Measurements from ENCODE around the gene FAR2. TPM values are rescaled to one million over a fixed set of nuclear protein-coding genes. Genes with fewer than 3 reads are reported as not detected.

Gene FAR2
- total RNA-seq, 2 donors from 2014 or later, result 42.5 to 96.7 TPM

DNA sequence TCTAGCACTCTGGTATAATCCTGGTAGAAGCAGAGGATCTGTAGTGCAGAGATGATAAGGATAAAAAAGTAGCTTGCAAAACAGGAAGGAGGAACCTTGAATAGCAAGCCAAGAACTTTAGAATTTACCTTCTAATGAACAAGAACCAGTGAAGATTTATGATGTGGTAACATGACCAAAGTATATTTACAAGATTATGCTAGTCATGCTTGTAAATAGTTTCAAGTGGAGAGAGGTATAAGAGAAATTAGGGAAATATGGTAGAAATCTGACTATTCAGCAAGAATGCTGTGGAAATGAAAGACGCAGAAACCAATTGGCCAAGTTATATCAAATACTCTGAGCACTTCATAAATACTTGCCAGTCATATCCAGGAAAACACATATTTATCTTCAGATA lies 184.1 kb downstream of the FAR2 start:
- Histone ChIP-seq H3K27me3 (ENCODE audit: control insufficient read depth, insufficient read depth, low read length, poor library complexity, severe bottlenecking) (no peaks in the 10 kb centered on the region), H3K9ac (ENCODE audit: extremely low read depth, low read length, poor library complexity, severe bottlenecking) (no peak overlapping the region), H3K27ac (ENCODE audit: low read depth, low read length) (no peak overlapping the region), H3K36me3 (ENCODE audit: control insufficient read depth, insufficient read depth, low read length) (no peaks in the 10 kb centered on the region), H3K4me3 (ENCODE audit: low read length) (no peak overlapping the region), H3K9me3 (ENCODE audit: control insufficient read depth, low read length) (no peaks in the 10 kb centered on the region), H3K4me1 (ENCODE audit: control insufficient read depth, insufficient read depth, low read length) (no peaks in the 10 kb centered on the region)
- no peak for DNase-seq
- WGBS, 2 experiments (ENCODE audit: insufficient coverage in 1 of 2, insufficient read length in 1 of 2), result 0% methylated on average over 1 of the region's 1 CpG
- Mint-ChIP-seq H3K4me1 (no peaks in the 10 kb centered on the region), H3K27me3 (ENCODE audit: insufficient read depth) (no peaks in the 10 kb centered on the region), H3K4me3 (no peak overlapping the region), H3K9me3 (no peaks in the 10 kb centered on the region), H3K27ac (no peak overlapping the region), H3K36me3 (ENCODE audit: low read depth) (peaks cover 36% of the 10 kb centered on the region)
- TF ChIP-seq, protein P1, sequence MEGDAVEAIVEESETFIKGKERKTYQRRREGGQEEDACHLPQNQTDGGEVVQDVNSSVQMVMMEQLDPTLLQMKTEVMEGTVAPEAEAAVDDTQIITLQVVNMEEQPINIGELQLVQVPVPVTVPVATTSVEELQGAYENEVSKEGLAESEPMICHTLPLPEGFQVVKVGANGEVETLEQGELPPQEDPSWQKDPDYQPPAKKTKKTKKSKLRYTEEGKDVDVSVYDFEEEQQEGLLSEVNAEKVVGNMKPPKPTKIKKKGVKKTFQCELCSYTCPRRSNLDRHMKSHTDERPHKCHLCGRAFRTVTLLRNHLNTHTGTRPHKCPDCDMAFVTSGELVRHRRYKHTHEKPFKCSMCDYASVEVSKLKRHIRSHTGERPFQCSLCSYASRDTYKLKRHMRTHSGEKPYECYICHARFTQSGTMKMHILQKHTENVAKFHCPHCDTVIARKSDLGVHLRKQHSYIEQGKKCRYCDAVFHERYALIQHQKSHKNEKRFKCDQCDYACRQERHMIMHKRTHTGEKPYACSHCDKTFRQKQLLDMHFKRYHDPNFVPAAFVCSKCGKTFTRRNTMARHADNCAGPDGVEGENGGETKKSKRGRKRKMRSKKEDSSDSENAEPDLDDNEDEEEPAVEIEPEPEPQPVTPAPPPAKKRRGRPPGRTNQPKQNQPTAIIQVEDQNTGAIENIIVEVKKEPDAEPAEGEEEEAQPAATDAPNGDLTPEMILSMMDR (conservative IDR thresholded peaks at IDR 0.05), result no peak

DNA sequence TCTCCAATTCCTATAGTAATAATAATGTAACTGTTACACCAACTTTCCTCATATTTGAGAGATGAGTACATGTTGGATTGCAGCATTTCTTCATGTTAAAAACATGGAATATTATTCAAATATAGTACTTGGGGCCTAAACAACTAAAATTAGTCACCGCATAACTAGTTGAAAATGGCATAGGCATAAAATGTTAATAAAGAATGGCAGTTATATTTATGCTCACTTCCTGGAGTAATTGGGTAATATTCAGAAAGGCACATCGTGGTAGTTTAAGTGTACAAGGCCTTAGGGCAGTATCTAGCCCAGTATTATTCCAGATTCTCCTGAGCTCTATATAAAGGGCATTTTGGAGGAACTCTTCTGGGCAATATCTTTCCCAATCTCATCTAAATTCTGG lies 185.9 kb downstream of the FAR2 start:
- Histone ChIP-seq H3K4me1 (ENCODE audit: control insufficient read depth, insufficient read depth, low read length) (no peaks in the 10 kb centered on the region), H3K36me3 (ENCODE audit: control insufficient read depth, insufficient read depth, low read length) (peaks cover 15% of the 10 kb centered on the region), H3K27ac (ENCODE audit: low read depth, low read length) (no peak overlapping the region), H3K9ac (ENCODE audit: extremely low read depth, low read length, poor library complexity, severe bottlenecking) (no peak overlapping the region), H3K27me3 (ENCODE audit: control insufficient read depth, insufficient read depth, low read length, poor library complexity, severe bottlenecking) (no peaks in the 10 kb centered on the region), H3K9me3 (ENCODE audit: control insufficient read depth, low read length) (no peaks in the 10 kb centered on the region), H3K4me3 (ENCODE audit: low read length) (no peak overlapping the region)
- no peak overlapping the region for H3K4me3 Mint-ChIP-seq
- WGBS, 2 experiments (ENCODE audit: insufficient coverage in 1 of 2, insufficient read length in 1 of 2), result 92% methylated on average over 2 of the region's 2 CpGs; no CpG with 5 or more reads in 1 of the 2 experiments
- no peaks in the 10 kb centered on the region for H3K27me3 Mint-ChIP-seq (ENCODE audit: insufficient read depth)
- no peaks in the 10 kb centered on the region for H3K9me3 Mint-ChIP-seq
- no peak overlapping the region for H3K27ac Mint-ChIP-seq
- TF ChIP-seq, protein P1 (conservative IDR thresholded peaks at IDR 0.05), result no peak
- H3K4me1 Mint-ChIP-seq, result no peaks in the 10 kb centered on the region
- DNase-seq, result no peak
- H3K36me3 Mint-ChIP-seq (ENCODE audit: low read depth), result peaks cover 31% of the 10 kb centered on the region

DNA sequence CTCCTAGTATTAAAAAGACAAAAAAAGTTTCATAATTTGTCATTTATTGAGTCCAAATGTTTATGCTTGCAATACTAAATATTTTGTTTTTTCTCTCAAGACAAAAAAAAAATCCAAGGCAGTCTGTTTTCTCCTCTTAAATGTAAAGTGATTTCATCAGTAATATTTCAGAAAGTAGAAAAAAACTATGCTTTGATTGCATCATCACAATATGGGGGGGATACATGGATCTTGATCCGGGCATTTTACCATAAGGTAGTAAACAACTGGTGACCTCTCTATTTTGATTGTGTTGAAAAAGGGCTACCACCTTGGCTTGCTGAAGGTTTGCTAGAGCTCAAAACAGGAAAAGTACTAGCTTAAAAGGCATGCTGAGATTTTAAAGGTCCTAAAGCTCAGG lies 188.2 kb downstream of the FAR2 start:
- H3K4me1 ChIP-seq (ENCODE audit: control insufficient read depth, insufficient read depth, low read length), result no peaks in the 10 kb centered on the region
- H3K9me3 Mint-ChIP-seq, result no peaks in the 10 kb centered on the region
- 88 to 100% methylated on average over 1 of the region's 1 CpG for WGBS, 2 experiments (ENCODE audit: insufficient coverage in 1 of 2, insufficient read length in 1 of 2)
- peaks cover 39% of the 10 kb centered on the region for H3K36me3 ChIP-seq (ENCODE audit: control insufficient read depth, insufficient read depth, low read length)
- peaks cover 48% of the 10 kb centered on the region for H3K36me3 Mint-ChIP-seq (ENCODE audit: low read depth)
- H3K27ac Mint-ChIP-seq, result peak overlapping the region; percentile 25
- TF ChIP-seq, protein P1 (conservative IDR thresholded peaks at IDR 0.05), result no peak
- H3K9me3 ChIP-seq (ENCODE audit: control insufficient read depth, low read length), result no peaks in the 10 kb centered on the region
- no peaks in the 10 kb centered on the region for H3K27me3 ChIP-seq (ENCODE audit: control insufficient read depth, insufficient read depth, low read length, poor library complexity, severe bottlenecking)
- H3K9ac ChIP-seq (ENCODE audit: extremely low read depth, low read length, poor library complexity, severe bottlenecking), result no peak overlapping the region
- no peak for DNase-seq
- H3K4me3 Mint-ChIP-seq, result no peak overlapping the region
- no peaks in the 10 kb centered on the region for H3K4me1 Mint-ChIP-seq
- no peak overlapping the region for H3K27ac ChIP-seq (ENCODE audit: low read depth, low read length)
- H3K4me3 ChIP-seq (ENCODE audit: low read length), result no peak overlapping the region
- no peaks in the 10 kb centered on the region for H3K27me3 Mint-ChIP-seq (ENCODE audit: insufficient read depth)
